ENCODE results near the gene FOXP2. TPM values are rescaled to one million over a fixed set of nuclear protein-coding genes. Genes with fewer than 3 reads are reported as not detected.

The FOXP2 gene
- total RNA-seq, 1 donor from 2014 or later = not detected

DNA sequence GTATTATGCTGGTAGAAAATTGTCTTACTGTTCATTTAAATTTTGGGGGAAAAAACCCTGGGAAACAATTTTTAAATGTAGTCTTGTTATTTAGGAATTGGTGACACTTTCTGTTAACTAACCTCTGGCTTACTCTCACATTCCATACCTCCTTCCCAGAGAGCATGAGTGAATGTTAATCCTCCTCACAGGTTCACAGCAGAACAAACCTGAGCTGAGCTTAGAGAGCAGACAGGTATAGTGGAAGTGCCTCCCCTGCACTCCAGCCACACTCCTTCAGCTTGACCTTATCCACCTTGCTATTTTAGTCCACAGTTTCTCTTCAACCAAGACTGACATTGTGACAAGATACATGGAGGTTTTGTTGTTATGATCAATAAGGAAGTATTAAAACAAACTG lies 235.9 kb downstream of the FOXP2 start:
- intact Hi-C loops (cut with micrococcal nuclease) = no loop called here

DNA sequence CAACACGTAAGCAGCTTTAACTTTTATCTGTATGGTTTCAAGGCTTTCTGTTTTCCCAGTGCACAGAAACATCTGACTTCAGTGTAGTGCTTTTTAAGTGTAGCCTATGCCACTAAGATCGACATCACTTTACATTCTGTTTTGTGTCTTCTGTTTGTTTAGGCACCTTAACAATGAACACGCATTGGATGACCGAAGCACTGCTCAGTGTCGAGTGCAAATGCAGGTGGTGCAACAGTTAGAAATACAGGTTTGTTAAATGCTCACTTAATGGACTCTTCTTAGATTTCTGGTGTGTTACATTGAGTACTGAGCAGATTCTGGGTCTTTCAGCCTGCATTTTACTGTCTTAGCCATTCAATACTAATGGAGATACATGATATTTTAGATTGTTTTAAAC lies 237.4 kb downstream of the FOXP2 start:
- intact Hi-C loops (cut with micrococcal nuclease) = no loop called here

DNA sequence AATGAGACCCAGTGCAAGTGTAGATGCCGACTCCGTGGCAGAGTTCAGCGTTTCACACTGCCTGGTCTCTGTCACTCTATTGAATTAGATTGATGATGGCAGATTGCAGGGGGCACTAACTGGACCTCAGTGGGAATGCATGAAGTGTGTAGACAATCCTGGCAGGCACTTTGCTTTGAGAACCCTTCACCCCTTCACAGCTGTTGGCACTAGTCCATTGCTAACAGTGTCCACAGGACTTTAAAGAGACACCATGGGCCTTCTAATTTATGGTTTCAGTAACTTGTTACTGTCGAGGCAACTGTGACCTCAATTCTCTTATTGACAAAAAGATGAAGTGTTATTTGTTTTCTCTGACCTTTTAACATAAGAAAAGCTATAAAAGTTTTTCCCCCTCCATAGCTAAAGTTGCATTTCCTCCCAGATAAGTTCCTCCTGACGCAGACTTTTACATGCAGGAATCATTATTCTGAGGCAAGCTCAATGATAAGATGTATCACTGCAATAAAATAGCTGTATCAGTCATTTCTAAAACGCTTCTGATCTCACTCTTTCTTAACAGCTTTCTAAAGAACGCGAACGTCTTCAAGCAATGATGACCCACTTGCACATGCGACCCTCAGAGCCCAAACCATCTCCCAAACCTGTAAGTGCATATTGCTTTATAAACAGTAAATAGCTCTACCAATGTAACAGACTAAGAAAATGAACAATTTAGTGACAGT lies 238.9 kb downstream of the FOXP2 start:
- intact Hi-C loops (cut with micrococcal nuclease) = no loop called here

DNA sequence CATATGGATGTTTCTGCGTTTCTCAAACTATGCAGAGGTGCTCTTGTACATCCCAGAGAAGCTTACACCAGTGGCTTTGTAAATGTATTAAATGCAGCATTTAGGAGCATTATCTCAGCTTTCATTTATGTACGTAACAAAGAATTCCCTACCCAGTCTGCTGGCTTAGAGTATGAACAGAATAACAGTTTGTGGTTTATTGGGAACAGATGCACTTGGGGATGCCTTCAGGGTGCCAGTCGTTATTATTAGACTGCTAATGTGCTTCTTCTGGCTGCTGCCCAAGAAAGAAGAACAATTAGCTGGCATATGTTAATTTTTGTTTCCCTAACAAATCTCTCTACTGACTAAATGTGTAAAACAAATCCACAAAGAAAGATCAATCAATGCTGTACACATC lies 241.9 kb downstream of the FOXP2 start:
- intact Hi-C loops (cut with micrococcal nuclease) = no loop called here

DNA sequence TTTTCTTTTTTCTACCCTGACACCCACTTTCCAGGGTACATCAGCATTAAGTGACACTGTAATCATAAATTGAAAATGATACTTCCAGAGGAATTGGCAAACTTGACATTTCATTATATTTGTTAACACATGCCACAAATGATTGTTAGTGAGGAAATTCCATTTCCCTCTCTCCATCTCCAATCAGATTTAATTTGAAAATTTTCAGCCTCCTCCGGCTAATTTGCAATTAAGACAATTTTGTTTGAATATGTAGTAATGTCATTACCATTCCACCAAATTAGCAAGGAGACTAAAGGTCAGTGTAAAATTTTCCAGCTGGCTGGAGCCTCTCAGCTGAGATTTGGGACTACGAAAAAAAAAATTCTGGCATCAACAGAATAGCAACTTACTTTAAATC lies 242.7 kb downstream of the FOXP2 start:
- intact Hi-C loops (cut with micrococcal nuclease) = no loop called here

DNA sequence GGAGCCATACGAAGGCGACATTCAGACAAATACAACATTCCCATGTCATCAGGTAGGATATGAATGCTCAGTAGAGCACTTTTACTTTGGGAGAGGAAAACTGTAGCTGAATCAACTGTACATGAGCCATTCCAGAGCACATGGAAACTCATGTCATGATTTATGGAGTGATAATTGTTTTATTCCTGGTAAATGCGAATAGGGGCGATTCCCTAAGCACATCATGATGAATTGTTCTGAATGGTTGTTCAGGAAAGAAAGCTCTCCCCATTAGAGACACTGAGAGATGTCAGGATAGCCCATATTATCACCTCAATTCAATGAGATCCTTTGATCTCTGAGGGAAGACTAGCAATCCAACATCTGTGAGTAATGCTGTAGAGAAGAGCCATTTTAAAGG lies 243.6 kb downstream of the FOXP2 start:
- intact Hi-C loops (cut with micrococcal nuclease) = no loop called here

DNA sequence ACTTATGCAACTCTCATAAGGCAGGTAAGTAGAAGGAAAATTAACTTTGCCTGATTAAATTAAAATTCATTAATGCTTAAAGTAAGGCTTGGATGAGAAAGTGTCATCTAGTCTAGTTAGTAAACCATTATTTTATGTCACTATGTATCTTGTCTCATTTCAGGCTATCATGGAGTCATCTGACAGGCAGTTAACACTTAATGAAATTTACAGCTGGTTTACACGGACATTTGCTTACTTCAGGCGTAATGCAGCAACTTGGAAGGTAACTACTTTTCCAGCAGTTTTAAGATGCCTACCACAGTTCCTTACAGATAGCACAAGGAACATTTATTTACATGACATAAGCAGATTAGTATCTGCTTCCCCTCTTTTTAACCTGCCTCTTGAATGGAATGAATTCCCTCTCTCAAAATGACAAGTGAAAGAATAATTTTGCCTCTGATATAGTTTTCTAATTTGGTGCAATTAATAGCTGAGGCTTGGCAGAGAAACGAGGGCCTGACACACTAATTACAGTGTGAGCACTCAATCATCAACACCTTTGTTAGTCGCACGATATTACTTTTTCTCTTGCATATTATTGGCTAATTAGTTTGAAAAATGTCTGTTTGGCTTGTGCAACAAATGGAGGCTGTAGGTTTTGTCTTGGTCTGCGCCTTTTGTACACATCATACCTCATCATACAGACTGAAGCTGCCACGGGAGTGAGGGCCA lies 245.0 kb downstream of the FOXP2 start:
- intact Hi-C loops (cut with micrococcal nuclease) = loop anchor here (10.0 kb wide), 1 partner anchor 635 kb away; no protein-coding TSS in a partner anchor

DNA sequence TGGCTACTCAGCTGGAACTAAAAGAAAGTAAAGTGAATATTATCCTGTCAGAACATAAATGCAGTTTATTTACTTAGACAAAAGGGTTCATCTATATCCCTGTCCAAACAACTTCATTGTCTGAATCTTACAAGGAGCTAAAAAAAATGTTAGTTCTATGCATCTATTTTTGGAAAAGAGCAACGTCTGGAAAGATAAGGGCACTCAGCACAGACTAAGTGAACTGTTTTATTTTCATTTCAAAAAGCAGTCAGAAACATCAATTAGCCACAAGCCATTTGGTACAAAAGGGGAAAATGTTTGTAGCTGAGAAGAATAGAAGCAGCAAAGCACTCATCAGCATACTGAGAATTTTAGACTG lies 245.5 kb downstream of the FOXP2 start:
- intact Hi-C loops (cut with micrococcal nuclease) = loop anchor here (10.0 kb wide), 1 partner anchor 635 kb away; no protein-coding TSS in a partner anchor

DNA sequence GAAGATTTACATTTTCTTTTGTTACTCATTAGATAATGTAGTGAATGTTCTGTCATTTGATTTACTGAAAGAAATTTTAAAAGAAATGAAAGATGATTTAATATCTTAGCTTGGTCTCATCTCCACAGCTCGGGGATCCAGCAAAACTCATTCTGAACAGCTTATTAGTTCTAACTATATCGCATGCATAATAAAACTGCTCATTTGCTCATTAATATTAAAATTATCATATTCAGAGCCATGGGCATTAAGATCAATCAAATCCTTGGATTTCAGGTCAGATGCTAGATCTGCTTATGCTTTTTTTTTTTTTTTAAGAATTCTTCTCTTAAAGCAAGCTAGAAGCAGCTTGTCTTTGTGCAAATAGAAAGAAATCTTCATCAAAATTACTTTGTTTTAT lies 246.1 kb downstream of the FOXP2 start:
- intact Hi-C loops (cut with micrococcal nuclease) = loop anchor here (10.0 kb wide), 1 partner anchor 636 kb away; no protein-coding TSS in a partner anchor

DNA sequence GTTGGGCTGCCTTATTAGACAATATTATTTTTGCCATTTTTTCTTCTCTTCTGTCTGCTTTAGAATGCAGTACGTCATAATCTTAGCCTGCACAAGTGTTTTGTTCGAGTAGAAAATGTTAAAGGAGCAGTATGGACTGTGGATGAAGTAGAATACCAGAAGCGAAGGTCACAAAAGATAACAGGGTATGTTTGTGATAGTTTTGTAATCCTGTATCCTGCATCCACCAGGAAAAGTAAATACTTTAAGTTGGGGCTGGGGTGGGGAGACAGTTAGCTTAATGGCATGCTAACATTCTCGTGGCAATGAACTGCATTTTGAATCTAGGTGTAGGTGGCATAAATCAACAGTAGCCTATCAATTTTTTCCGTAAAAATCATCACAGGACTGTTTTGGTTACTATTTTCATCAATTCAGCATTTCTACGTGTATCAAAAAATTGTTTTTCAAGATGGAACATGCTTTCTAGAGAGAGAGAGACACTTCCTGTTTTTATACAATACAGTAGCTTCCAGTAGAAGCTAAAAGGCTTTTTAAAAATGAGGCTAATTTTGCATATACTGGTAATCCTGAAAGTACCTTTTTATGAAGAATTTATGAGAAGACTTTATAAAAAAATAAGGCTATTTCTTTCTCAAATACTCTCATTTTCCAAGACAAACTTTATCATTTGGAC lies 247.5 kb downstream of the FOXP2 start:
- intact Hi-C loops (cut with micrococcal nuclease) = loop anchor here (10.0 kb wide), 1 partner anchor 637 kb away; no protein-coding TSS in a partner anchor

DNA sequence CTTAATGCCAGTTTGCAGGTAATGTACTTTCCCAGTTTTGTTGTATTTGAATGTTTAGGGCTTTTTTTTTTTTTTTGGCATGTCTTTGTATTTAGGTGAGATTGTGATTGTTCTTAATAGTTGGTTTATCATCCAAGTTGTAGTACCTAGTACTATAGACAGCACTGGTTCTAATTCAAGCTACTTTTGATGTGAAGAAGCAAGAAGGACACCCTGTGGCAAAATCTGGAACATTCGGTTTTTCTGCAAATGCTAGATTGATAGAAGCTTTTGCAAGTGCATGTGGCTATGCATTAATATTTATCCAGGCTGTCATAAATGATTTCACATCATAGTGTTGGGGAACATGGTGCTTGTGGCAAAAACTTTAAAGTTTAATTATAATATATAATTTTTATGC lies 248.9 kb downstream of the FOXP2 start:
- intact Hi-C loops (cut with micrococcal nuclease) = loop anchor here (10.0 kb wide), 1 partner anchor 639 kb away; no protein-coding TSS in a partner anchor

DNA sequence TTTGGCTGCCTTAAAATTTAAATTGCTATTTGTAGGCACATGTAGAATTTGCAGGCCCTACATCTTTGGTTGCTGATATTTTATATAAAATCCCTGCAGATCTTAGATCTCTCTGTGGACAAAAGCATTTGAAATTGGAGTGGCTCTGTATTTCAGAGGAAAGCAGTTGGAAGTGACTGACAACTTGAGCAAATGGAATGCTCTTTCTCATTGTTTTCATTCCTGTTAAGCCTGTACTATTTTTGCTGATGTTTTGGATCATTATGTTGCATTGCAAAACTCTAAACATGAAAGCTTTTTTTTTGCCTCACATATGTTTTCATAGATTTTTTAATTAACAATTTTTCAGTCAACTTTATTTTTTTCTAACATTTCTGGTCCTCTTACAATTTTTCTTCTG lies 256.1 kb downstream of the FOXP2 start:
- intact Hi-C loops (cut with micrococcal nuclease) = no loop called here

DNA sequence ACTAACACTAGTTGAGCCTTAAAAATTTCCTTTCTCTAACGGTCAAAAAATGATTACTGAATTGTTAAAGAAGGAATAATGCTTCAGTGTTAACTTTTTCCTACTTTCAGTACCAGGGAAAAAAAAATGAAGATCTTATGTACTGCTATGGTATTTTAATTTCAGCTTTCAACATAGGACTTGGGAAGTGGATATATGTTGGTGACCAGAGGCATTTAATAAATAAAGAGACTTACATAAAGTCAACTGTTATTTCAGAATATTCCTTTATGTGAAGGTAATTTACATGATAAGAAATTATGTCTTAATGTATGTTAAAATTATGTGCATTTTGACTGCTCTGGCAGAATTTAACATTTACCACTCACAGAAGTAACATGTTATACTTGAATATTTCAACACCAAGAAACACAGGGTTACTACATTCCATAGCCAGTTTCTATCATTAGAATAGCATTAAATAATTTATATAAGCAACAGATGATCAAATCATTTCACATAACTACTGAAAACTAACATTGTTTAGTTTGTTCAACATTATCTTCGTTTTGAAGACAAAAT lies 257.0 kb downstream of the FOXP2 start:
- intact Hi-C loops (cut with micrococcal nuclease) = no loop called here

DNA sequence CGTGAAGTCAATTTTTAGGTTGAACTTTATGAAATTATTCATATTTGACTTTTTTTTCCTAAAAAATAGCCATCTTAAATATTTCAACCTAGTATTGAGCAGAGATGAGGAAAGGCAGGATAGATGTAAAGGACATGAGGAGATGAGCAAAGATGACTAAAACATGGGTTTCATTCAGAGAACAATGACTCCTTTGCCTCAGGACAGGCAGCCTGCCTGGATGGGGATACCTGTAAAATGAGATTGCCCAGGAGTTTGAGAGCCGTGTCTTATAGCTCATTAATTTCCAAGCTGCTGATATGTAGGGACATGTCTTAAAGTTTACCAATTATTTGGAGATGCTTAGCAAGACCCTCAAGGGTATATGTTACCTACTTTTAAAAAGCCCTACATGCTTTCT lies 263.5 kb downstream of the FOXP2 start:
- intact Hi-C loops (cut with micrococcal nuclease) = no loop called here

DNA sequence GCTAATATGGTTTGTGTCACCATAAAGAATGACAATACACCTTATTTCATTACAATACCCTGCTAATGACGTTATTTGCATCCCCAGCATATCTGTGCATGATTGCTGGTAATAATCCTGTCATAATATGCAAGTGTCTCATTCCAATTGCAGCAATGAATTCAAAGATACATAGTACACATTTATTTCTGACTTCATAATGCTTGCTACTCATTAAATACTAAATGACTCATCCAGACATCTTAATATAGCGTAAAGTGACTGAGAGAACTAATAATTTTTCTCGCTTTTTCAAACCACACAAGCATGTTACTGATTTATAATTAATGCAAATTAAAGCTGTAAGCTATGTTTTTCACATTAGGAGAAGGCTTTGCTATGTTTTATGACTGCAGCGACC lies 272.6 kb downstream of the FOXP2 start:
- intact Hi-C loops (cut with micrococcal nuclease) = no loop called here

DNA sequence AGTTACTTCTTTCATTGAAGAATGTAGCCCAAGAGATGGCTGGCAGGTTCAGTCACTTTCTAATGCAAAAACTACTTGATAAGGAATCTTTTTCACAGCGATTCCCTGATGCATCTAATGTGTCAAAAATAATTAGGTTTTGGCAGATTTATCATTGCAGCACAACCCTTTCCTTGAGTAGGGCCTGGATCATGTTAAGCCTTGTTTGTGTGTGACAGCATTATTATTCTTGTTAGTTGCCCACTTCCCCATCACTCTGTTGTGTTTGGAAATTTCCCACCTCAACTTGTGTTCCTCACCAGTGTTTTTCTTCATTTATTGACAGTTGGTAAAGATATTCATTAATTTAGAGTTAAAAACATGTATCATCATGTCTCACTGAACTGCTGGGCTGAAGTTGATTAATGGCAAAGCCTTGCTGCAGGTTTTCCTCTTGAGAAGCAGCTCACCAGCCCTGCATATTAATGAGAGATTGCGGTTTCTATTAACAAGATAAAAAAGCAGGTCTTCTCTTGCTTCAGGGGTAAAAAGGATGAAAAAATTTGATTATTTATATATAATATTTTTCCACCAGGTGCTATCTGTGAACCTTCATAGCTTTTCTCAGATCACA lies 273.9 kb downstream of the FOXP2 start:
- intact Hi-C loops (cut with micrococcal nuclease) = no loop called here

DNA sequence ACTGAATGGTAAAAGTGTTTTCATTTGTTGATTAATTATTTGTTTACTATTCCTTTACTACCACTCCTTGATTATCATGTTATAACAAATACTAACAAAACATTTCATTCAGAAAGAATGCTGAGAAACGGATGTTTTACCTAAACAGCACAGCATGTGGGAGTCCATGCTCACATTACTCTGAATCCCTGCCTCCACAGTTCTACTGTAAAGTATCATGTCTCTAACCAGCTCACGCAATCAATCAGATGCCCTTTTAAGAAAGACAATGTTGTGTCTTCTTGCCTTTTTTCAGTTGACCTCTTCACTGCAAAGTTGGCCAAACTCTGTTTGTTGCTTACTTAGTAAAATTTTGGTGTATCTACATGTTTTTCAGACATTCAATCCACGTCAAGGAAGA lies 274.8 kb downstream of the FOXP2 start:
- intact Hi-C loops (cut with micrococcal nuclease) = no loop called here

DNA sequence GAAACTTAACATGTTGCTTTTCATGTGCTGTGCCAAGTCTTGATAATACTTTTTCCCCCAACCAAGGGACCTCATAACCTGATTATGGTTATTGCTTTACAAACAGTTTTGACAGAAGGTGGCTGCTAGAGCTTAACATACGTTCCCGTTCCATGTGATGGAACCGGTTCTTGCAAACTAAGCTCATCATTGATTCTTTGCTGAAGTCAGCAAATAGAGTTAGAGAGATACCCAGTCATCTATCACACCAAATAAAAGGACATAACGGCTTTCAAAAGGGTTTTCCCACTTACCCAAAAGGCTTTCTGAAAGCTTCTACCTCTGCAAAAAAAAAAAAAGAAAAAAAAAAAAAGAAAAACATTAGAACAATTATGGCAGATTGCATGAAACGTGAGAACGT lies 277.0 kb downstream of the FOXP2 start:
- intact Hi-C loops (cut with micrococcal nuclease) = no loop called here

DNA sequence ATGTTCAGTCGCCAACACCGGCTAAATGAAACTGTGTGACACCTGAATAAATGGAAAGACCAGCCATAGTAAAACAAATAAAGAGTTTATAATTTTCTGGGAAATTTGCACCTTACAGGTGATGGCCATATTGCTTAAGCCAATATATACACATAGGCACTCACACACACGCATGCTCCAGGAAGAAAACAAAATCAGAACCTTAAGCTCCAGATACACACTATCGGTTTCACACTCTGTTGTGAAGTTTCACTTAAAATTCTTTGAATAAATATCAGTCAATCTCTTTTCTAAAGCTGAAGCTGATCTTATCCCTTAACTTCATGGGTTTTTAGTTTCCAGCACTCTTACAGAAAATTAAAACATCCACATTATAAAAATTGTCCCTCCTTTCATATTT lies 280.6 kb downstream of the FOXP2 start:
- intact Hi-C loops (cut with micrococcal nuclease) = no loop called here

DNA sequence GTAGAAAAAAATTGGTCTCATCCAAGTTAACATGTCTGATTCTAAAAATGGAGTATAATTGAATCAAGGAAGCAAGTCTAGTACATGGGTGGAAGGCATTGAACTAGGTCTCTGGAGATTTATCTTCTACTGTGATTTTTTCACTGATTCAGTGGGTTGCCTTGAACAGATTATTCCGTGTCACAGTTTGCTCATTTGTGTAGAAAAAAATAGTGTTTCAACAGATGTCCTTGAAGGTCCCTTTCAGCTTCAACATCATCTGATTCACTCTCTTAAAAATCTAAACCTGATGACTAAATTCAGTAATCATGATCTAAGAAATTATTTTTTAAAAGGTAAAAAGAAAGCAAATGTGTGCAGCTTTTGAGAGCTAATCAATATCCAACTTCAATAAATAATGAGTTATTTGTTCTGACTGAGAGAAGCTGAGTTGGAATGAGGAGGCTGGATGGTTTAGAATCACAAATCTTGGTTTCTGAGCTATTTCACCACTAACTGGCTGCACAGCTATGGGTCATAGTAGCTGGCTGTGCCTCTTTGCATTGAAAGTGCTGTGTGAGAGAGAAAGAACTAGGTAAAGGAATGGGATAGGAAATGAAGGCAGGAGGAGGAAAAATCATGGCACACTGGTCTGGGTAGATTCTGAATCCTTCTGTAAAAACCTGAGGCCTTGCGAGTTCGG lies 285.8 kb downstream of the FOXP2 start:
- intact Hi-C loops (cut with micrococcal nuclease) = no loop called here

DNA sequence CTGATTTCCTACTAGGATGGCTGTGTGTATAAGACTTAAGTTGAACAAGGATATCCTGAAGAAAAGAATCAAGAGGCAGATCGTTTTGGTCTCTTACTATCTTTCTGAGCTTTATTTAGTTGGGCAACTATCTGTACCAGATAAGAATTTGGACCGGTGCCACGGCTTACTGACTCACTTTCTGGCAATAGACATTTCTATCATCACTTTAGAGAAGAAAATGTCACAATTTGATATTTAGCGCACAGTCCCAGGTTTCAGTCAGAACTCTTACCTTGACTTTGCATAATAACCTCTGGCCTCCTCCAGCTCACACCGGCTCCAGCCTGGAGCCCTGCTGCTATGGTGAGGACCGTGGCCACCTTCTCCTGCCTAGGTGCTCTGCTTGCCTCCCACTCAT lies 289.1 kb downstream of the FOXP2 start:
- intact Hi-C loops (cut with micrococcal nuclease) = no loop called here
